Measurements from ENCODE around the gene MAP2K7.
A peak's percentile ranks its signal among the peaks of the same experiment; 100 is the strongest.

The MAP2K7 gene

DNA sequence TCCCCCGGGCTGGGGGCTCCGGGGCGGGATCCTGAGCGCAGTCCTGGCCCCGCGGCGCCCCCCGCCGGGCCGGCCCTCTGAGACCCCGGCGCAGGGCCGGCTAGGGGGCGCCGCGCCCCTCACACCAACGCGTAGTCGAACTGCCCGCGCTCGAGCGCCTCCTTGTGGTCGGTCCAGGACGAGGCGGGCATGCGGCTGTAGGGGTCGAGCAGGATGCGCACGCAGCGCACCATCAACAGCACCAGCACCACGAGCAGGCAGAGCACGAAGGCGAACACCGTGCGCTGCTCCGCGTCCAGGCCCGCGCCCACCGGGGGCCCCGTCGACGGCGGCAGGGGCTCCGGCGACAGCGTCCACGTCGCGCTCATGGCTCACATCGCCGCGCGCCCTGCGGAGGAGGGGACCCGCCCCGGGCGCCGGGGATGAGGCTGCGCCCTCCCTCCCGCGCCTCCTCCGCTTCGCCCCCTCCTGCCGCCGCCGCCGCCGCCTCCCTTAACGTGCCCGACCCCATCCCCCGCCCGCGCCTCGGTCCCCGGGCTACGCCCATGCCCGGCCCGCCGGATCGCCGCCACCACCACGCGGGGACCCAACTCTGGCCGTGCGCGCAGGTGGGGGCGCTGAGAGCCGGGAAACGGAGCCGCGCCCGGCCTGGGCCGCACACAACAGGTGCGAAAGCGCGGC is 21.6 kb downstream of the MAP2K7 start:
- intact Hi-C loops (cut with DNase I; ENCODE audit: low total_unique reads): no loop called here
- TF ChIP-seq, protein P1, sequence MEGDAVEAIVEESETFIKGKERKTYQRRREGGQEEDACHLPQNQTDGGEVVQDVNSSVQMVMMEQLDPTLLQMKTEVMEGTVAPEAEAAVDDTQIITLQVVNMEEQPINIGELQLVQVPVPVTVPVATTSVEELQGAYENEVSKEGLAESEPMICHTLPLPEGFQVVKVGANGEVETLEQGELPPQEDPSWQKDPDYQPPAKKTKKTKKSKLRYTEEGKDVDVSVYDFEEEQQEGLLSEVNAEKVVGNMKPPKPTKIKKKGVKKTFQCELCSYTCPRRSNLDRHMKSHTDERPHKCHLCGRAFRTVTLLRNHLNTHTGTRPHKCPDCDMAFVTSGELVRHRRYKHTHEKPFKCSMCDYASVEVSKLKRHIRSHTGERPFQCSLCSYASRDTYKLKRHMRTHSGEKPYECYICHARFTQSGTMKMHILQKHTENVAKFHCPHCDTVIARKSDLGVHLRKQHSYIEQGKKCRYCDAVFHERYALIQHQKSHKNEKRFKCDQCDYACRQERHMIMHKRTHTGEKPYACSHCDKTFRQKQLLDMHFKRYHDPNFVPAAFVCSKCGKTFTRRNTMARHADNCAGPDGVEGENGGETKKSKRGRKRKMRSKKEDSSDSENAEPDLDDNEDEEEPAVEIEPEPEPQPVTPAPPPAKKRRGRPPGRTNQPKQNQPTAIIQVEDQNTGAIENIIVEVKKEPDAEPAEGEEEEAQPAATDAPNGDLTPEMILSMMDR (IDR thresholded peaks at IDR 0.05): peak; percentile 66 to 83
- Histone ChIP-seq H3K4me3 (peak overlapping the region; percentile 49 to 61), H3K4me1 (peaks cover 4 to 95% (median 84%) of the 10 kb centered on the region in 4 donors), H3K36me3 (peaks cover 9 to 20% (median 14%) of the 10 kb centered on the region in 3 donors), H3K9me3 (no peaks in the 10 kb centered on the region), H3K27me3 (peaks cover 0 to 4% of the 10 kb centered on the region in 2 donors), H3K27ac (peak overlapping the region; percentile 56 to 85)
- DNase-seq: peak; percentile 57 to 81

DNA sequence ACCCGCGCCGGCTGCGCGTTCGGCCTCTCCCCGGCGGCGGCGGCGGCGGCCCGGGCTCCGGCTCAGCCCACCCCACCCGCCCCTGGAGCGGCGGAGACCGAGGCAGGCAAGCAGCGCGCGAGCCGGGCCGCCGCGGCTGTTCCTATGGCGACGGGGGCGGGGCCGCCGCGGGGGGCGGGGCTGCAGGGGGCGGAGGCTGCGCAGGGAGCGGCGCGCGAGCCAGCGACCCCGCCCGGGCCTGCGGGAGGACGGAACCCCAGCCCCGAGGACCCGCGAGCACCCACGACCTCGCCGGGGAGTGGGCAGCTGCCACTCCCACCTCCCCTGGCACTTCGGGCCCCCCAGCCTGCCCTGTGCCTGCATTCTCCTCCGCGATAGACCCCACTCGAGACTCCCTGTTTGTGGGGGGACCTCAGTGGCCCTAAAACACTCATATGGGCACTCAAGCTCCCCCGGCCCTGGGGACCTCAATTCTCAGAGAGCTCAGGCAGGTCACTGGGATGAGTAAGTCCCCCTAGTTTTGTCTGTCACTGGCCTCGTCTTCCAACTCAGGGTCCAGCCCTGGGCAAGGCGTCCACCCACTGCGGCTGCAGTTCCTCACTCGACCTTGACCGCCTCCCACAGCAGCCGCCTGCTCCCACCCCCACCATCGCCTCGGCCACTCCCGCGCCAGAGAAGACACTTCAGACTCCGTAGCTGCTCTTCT is 22.5 kb downstream of the MAP2K7 start, which contains the start of gene CTXN1:
Gene CTXN1 (minus strand): TSS at position 115 of the 706 bp plus-strand sequence. CDS start 597 bp downstream, outside the sequence.
- H3K4me1 ChIP-seq: peaks cover 4 to 97% (median 91%) of the 10 kb centered on the region in 4 donors
- peak within 1 kb of the TSS; percentile 91 to 96 for H3K27ac ChIP-seq
- H3K27me3 ChIP-seq: peaks cover 0 to 4% of the 10 kb centered on the region in 2 donors
- H3K4me3 ChIP-seq: peak within 1 kb of the TSS; percentile 49 to 61
- H3K9me3 ChIP-seq: no peaks in the 10 kb centered on the region
- H3K36me3 ChIP-seq: peaks cover 9 to 26% (median 19%) of the 10 kb centered on the region in 3 donors
- intact Hi-C loops (cut with DNase I; ENCODE audit: low total_unique reads): no loop called here
- TF ChIP-seq, protein P1 (IDR thresholded peaks at IDR 0.05): peak in 1 of 2 experiments; percentile 12
- DNase-seq: peak; percentile 64 to 84

DNA sequence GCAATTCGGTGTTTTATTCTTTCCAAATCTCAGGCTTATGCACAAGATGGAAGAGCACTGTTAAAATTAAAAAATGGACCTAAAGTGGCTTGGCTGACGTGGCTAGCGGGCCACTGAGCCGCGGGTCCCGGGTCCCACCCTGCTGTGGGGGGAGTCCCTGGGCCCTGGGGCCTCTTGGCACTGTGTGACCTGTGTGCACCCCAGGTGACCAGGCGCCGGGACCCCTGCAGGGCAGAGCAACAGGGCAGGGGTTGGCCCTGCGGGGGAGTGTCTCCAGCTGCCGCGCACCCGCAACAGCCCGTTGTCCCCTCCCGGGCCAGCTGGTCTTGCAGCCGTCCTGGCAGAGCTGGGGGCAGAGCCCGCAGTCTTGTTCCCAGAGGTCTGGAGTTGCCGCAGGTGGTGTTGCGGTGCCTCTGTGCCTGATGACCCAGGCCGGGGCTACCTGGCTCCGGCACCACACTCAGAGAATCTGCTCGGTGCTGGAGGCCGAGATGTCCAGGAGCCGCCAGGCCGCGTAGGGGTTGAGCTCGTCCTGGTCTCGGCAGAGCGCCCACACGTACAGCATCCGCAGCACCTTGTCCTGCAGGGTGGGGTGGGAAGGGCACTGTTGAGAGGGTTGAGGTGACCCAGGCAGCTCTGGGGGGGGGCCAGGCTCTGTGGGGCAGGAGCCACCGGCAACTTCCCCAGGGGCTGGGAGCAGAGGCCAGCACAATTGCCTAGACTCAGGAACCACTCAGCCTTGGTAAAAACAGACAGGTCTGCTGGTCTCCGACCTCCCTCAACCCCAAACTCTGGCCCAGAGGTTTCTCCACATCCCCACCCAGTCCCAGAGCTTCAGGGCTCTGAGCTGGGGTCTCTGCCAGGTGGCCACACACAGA is 23.3 kb downstream of the MAP2K7 start:
- H3K4me1 ChIP-seq: peaks cover 3 to 97% (median 91%) of the 10 kb centered on the region in 4 donors
- peaks cover 0 to 4% of the 10 kb centered on the region in 2 donors for H3K27me3 ChIP-seq
- intact Hi-C loops (cut with DNase I; ENCODE audit: low total_unique reads): no loop called here
- H3K36me3 ChIP-seq: peaks cover 9 to 30% (median 25%) of the 10 kb centered on the region in 3 donors
- no peaks in the 10 kb centered on the region for H3K9me3 ChIP-seq
- peak overlapping the region in 1 of 2 donors; percentile 61 for H3K4me3 ChIP-seq
- peak overlapping the region; percentile 91 to 96 for H3K27ac ChIP-seq
- DNase-seq: no peak
- TF ChIP-seq, protein P1 (IDR thresholded peaks at IDR 0.05): no peak

DNA sequence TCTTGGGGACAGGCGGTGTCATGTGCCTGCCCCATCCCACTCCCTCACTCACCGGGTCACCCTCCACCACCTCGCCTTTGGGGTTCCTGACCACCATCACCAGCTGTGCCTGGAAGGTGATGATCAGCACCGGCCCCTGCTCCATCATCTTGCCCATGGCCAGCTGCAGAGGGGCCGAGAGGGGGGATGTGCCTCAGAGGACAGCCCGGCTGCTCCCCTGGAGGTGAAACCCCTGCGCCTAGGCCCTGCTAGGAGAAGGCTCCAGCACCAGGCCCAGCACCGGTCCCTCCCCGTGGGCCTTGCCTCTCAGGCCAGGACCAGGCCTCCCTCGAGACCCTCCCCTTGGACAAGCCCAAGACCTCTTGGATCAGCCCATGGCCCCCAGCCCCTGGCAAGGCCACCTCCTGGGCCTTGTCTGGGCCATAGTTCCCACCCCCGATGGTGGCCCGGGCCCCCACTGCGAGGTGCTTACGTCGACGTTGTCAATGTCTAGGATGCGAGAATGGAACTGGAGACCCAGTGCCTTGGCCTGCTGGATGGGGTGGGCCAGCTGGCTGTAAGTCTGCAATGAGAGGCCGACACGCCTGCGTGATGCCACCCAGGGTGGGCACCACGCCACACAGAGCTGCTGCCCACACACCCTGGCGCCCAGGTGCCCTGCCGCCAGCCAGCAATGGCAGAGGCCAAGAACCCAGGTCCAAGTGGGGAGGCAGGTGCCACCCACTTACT is 24.1 kb downstream of the MAP2K7 start:
- peaks cover 0 to 4% of the 10 kb centered on the region in 2 donors for H3K27me3 ChIP-seq
- no peaks in the 10 kb centered on the region for H3K9me3 ChIP-seq
- peaks cover 0 to 97% (median 87%) of the 10 kb centered on the region in 4 donors for H3K4me1 ChIP-seq
- H3K36me3 ChIP-seq: peaks cover 11 to 30% (median 25%) of the 10 kb centered on the region in 3 donors
- intact Hi-C loops (cut with DNase I; ENCODE audit: low total_unique reads): no loop called here
- peak overlapping the region in 1 of 2 donors; percentile 31 for H3K4me3 ChIP-seq
- DNase-seq: peak; percentile 21 to 78
- TF ChIP-seq, protein P1 (IDR thresholded peaks at IDR 0.05): no peak
- peak overlapping the region; percentile 91 to 96 for H3K27ac ChIP-seq

Data from tibial artery (tissue), 4 donors.